HepG2 (cell line): ENCODE results near the gene PGS1. TPM values are rescaled to one million over a fixed set of nuclear protein-coding genes. Genes with fewer than 3 reads are reported as not detected.
A peak's percentile ranks its signal among the peaks of the same experiment; 100 is the strongest.

Experiments
- ATF3 ChIP-seq: sonication (generic); formaldehyde crosslinking; IDR thresholded peaks from 2 replicates; pipeline ENCODE4 v1.4.0; 2020; ENCODE audit warnings: missing genetic modification reagents
- ATF7 ChIP-seq, 2 experiments: fragments of 450-650 bp in 1 of 2; sonication (generic) in 1 of 2; formaldehyde crosslinking in 1 of 2; IDR thresholded peaks; 2 replicates each; pipeline versions ENCODE4 v1.4.0 to v1.6.1; 2016 to 2020; ENCODE audit warnings: antibody characterized with exemption in 1 of 2, mild to moderate bottlenecking in 1 of 2, missing genetic modification reagents in 1 of 2
- FOXK2 ChIP-seq: fragments of 450-650 bp; IDR thresholded peaks from 2 replicates; pipeline ENCODE4 v1.6.1; 2016
- HDAC1 ChIP-seq: sonication (generic); formaldehyde crosslinking; IDR thresholded peaks from 2 replicates; pipeline ENCODE4 v1.5.1; 2020; ENCODE audit warnings: mild to moderate bottlenecking, missing genetic modification reagents
- KAT7 ChIP-seq: IDR thresholded peaks from 2 replicates; pipeline ENCODE4 v1.6.1; 2018; ENCODE audit warnings: borderline replicate concordance, missing compliant biosample characterization
- KDM3A ChIP-seq: IDR thresholded peaks from 2 replicates; pipeline ENCODE4 v1.6.1; 2018; ENCODE audit warnings: low read depth, missing compliant biosample characterization
- KMT2B ChIP-seq: IDR thresholded peaks from 2 replicates; pipeline ENCODE4 v1.6.1; 2016; ENCODE audit warnings: missing genetic modification reagents, missing compliant biosample characterization
- MAFK ChIP-seq, 2 experiments: IDR thresholded peaks in 1 of 2; conservative IDR thresholded peaks in 1 of 2; 2 replicates each; pipeline ENCODE4 v1.6.1; 2011; ENCODE audit warnings: improper control_type of control experiment in 2 of 2, low read length in 2 of 2
- MED13 ChIP-seq: sonication (generic); formaldehyde crosslinking; IDR thresholded peaks from 2 replicates; pipeline ENCODE4 v1.5.0; 2020; ENCODE audit warnings: missing genetic modification reagents
- PBX2 ChIP-seq: IDR thresholded peaks from 2 replicates; pipeline ENCODE4 v1.6.1; 2016; ENCODE audit warnings: control low read depth
- POGZ ChIP-seq: sonication (generic); formaldehyde crosslinking; IDR thresholded peaks from 2 replicates; pipeline ENCODE4 v1.4.0; 2020; ENCODE audit warnings: mild to moderate bottlenecking, missing genetic modification reagents
- SMAD3 ChIP-seq: sonication (generic); formaldehyde crosslinking; IDR thresholded peaks from 2 replicates; pipeline ENCODE4 v1.4.0; 2020; ENCODE audit warnings: missing genetic modification reagents
- SNAI1 ChIP-seq: sonication (generic); formaldehyde crosslinking; IDR thresholded peaks from 2 replicates; pipeline ENCODE4 v1.5.0; 2020; ENCODE audit warnings: mild to moderate bottlenecking, missing genetic modification reagents, borderline replicate concordance
- SRY ChIP-seq: sonication (generic); formaldehyde crosslinking; IDR thresholded peaks from 2 replicates; pipeline ENCODE4 v1.8.0; 2022; ENCODE audit warnings: mild to moderate bottlenecking, missing genetic modification reagents
- ZBTB1 ChIP-seq: sonication (generic); formaldehyde crosslinking; IDR thresholded peaks from 2 replicates; pipeline ENCODE4 v1.4.0; 2020; ENCODE audit warnings: missing genetic modification reagents, borderline replicate concordance
- ZBTB14 ChIP-seq: sonication (generic); formaldehyde crosslinking; IDR thresholded peaks from 2 replicates; pipeline ENCODE4 v1.4.0; 2020; ENCODE audit warnings: missing genetic modification reagents
- ZNF142 ChIP-seq: sonication (generic); formaldehyde crosslinking; IDR thresholded peaks from 2 replicates; pipeline ENCODE4 v1.4.0; 2020; ENCODE audit warnings: missing genetic modification reagents
- ZNF563 ChIP-seq: sonication (generic); formaldehyde crosslinking; IDR thresholded peaks from 2 replicates; pipeline ENCODE4 v1.8.0; 2022; ENCODE audit warnings: mild to moderate bottlenecking, moderate library complexity, missing genetic modification reagents
- ZNF564 ChIP-seq: sonication (generic); formaldehyde crosslinking; IDR thresholded peaks from 2 replicates; pipeline ENCODE4 v1.8.1; 2023; ENCODE audit warnings: mild to moderate bottlenecking, missing genetic modification reagents
- ZNF746 ChIP-seq: sonication (generic); formaldehyde crosslinking; IDR thresholded peaks from 2 replicates; pipeline ENCODE4 v1.8.0; 2022; ENCODE audit warnings: mild to moderate bottlenecking, missing genetic modification reagents
- ZNF839 ChIP-seq: sonication (generic); formaldehyde crosslinking; IDR thresholded peaks from 2 replicates; pipeline ENCODE4 v1.4.0; 2020; ENCODE audit warnings: missing genetic modification reagents, mild to moderate bottlenecking, borderline replicate concordance
- ZNF879 ChIP-seq: sonication (generic); formaldehyde crosslinking; IDR thresholded peaks from 2 replicates; pipeline ENCODE4 v1.8.1; 2023; ENCODE audit warnings: missing genetic modification reagents
- polyA plus RNA-seq, 8 experiments: library from polyadenylated mRNA; depleted of rRNA in 3 of 8; stranded (reverse) in 7 of 8; unstranded in 1 of 8; fragments of >200 nt; fragmentation: Illumina TruSeq in 4 of 8; extraction: Trizol in 4 of 8; gene quantifications; 2 replicates each; pipeline versions ENCODE4 v1.2.1 to v1.2.3, GENCODE V29; 2011 to 2016; ENCODE audit warnings: low read depth in 4 of 8, missing spikeins in 1 of 8, mixed read lengths in 1 of 8; ENCODE audit not compliant: insufficient read depth in 1 of 8
- total RNA-seq, 5 experiments: library from RNA; depleted of rRNA; stranded (reverse); fragments of >200 nt; fragmentation: Illumina TruSeq; extraction: Trizol; gene quantifications; 2 replicates each; pipeline ENCODE4 v1.2.3, GENCODE V29; 2016; ENCODE audit warnings: low read depth in 1 of 5

Gene PGS1
- total and polyA plus RNA-seq, 2 of the 13 experiments (the other 11 are each of a cell fraction or from before 2014, with no cell fraction given), result 25.9 to 31.5 TPM

GRCh38 chr17:78360371-78361224 is 17.9 kb upstream of the PGS1 start (continued):
- peak; percentile 28; the same call in 1 of the 2 replicates for TF ChIP-seq SNAI1
- no peak for TF ChIP-seq PBX2 (CRISPR knock-in tag)
- no peak for TF ChIP-seq ZNF839 (CRISPR knock-in tag)
- no peak for TF ChIP-seq ZNF564 (CRISPR knock-in tag)
- TF ChIP-seq ATF7 (IDR thresholded peaks at IDR 0.05), result no peak
- TF ChIP-seq ATF7 (CRISPR knock-in tag; IDR thresholded peaks at IDR 0.05), result no peak
- TF ChIP-seq SRY (CRISPR knock-in tag), result no peak
- no peak for TF ChIP-seq MAFK (conservative IDR thresholded peaks at IDR 0.05 in 1 of 2, IDR thresholded peaks at IDR 0.05 in 1 of 2; ENCODE audit: low read length in 2 of 2)
- 0 out of 2 replicates have a peak, but pooled peaks have one; percentile 24 for TF ChIP-seq SMAD3
- TF ChIP-seq ZNF879, result no peak
- peak; percentile 32 for TF ChIP-seq KDM3A (CRISPR knock-in tag)
- TF ChIP-seq FOXK2, result no peak
- 0 out of 2 replicates have a peak, but pooled peaks have one; percentile 22 for TF ChIP-seq ZNF563
- no peak for TF ChIP-seq ZBTB1 (CRISPR knock-in tag)
- TF ChIP-seq ZNF746 (CRISPR knock-in tag), result peak; percentile 16; the same call in 1 of the 2 replicates
- 0 out of 2 replicates have a peak, but pooled peaks have one; percentile 26 for TF ChIP-seq KMT2B (CRISPR knock-in tag)
- TF ChIP-seq HDAC1, result peak; percentile 67; the same call in 1 of the 2 replicates
- no peak; the same call in 1 of the 2 replicates for TF ChIP-seq POGZ (CRISPR knock-in tag)
- no peak for TF ChIP-seq ATF3 (CRISPR knock-in tag)
- TF ChIP-seq KAT7 (CRISPR knock-in tag), result no peak
- TF ChIP-seq ZBTB14 (CRISPR knock-in tag), result no peak
- no peak for TF ChIP-seq ZNF142 (CRISPR knock-in tag)
- TF ChIP-seq MED13 (CRISPR knock-in tag), result peak; percentile 75; the same call in 1 of the 2 replicates
